ENCODE data around the gene JSRP1. TPM values are rescaled to one million over a fixed set of nuclear protein-coding genes. Genes with fewer than 3 reads are reported as not detected.

JSRP1 gene
- total and polyA plus RNA-seq, 4 donors: 0.25 to 0.45 (median 0.39) TPM; not detected in 1

DNA sequence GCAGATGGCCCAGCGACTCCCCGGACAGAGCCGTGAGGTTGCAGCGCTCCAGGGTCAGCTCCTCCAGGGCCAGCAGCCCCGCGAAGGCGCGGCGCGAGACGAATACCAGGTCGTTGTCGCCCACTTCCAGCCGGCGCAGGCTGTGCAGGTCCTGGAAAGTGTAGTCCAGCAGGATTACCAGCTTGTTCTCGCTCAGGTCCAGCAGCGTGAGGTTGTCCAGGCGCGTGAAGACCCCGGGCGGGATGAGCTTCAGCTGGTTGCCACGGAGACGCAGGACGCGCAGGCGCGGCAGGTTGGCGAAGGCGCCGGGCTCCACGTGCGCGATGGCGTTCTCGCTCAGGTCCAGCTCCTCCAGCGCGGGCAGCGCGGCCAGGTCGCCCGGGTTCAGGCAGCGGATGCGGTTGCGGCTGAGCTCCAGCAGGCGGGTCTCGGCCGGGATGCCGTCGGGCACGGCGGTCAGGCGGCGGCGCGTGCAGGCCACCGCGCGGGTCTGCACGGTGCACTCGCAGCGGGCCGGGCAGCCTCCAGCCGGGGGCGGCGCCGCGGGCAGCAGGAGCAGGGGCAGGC, 35.1 kb upstream of the JSRP1 start:
- H3K9me3 ChIP-seq (ENCODE audit: control insufficient read depth in 4 of 4, low read length in 3 of 4): no peaks in the 10 kb centered on the region
- no peaks in the 10 kb centered on the region for H3K36me3 ChIP-seq (ENCODE audit: control insufficient read depth in 4 of 4, insufficient read depth in 3 of 4, low read depth in 1 of 4, low read length in 3 of 4)
- no peak for DNase-seq (ENCODE audit: low spot score)
- WGBS: 12% methylated on average over 67 of the region's 67 CpGs
- no peak overlapping the region for H3K27ac ChIP-seq (ENCODE audit: low read depth in 1 of 2, low read length in 2 of 2)
- H3K9ac ChIP-seq (ENCODE audit: low read depth in 1 of 2, low read length in 2 of 2): no peak overlapping the region
- peak overlapping the region in 1 of 3 donors; percentile 42 for H3K4me3 ChIP-seq (ENCODE audit: low read depth in 1 of 3, low read length in 3 of 3)
- H3K4me1 ChIP-seq (ENCODE audit: control insufficient read depth in 4 of 4, insufficient read depth in 4 of 4, low read length in 3 of 4): peaks cover 0 to 20% (median 11%) of the 10 kb centered on the region in 4 donors
- TF ChIP-seq, protein P1, sequence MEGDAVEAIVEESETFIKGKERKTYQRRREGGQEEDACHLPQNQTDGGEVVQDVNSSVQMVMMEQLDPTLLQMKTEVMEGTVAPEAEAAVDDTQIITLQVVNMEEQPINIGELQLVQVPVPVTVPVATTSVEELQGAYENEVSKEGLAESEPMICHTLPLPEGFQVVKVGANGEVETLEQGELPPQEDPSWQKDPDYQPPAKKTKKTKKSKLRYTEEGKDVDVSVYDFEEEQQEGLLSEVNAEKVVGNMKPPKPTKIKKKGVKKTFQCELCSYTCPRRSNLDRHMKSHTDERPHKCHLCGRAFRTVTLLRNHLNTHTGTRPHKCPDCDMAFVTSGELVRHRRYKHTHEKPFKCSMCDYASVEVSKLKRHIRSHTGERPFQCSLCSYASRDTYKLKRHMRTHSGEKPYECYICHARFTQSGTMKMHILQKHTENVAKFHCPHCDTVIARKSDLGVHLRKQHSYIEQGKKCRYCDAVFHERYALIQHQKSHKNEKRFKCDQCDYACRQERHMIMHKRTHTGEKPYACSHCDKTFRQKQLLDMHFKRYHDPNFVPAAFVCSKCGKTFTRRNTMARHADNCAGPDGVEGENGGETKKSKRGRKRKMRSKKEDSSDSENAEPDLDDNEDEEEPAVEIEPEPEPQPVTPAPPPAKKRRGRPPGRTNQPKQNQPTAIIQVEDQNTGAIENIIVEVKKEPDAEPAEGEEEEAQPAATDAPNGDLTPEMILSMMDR (IDR thresholded peaks at IDR 0.05; ENCODE audit: low read depth, low read length, missing input control): no peak
- TF ChIP-seq, protein P2, sequence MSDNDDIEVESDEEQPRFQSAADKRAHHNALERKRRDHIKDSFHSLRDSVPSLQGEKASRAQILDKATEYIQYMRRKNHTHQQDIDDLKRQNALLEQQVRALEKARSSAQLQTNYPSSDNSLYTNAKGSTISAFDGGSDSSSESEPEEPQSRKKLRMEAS (IDR thresholded peaks at IDR 0.05): no peak
- TF ChIP-seq, protein P3, sequence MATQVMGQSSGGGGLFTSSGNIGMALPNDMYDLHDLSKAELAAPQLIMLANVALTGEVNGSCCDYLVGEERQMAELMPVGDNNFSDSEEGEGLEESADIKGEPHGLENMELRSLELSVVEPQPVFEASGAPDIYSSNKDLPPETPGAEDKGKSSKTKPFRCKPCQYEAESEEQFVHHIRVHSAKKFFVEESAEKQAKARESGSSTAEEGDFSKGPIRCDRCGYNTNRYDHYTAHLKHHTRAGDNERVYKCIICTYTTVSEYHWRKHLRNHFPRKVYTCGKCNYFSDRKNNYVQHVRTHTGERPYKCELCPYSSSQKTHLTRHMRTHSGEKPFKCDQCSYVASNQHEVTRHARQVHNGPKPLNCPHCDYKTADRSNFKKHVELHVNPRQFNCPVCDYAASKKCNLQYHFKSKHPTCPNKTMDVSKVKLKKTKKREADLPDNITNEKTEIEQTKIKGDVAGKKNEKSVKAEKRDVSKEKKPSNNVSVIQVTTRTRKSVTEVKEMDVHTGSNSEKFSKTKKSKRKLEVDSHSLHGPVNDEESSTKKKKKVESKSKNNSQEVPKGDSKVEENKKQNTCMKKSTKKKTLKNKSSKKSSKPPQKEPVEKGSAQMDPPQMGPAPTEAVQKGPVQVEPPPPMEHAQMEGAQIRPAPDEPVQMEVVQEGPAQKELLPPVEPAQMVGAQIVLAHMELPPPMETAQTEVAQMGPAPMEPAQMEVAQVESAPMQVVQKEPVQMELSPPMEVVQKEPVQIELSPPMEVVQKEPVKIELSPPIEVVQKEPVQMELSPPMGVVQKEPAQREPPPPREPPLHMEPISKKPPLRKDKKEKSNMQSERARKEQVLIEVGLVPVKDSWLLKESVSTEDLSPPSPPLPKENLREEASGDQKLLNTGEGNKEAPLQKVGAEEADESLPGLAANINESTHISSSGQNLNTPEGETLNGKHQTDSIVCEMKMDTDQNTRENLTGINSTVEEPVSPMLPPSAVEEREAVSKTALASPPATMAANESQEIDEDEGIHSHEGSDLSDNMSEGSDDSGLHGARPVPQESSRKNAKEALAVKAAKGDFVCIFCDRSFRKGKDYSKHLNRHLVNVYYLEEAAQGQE (IDR thresholded peaks at IDR 0.05): no peak
- TF ChIP-seq HNF4G (IDR thresholded peaks at IDR 0.05): no peak
- H3K27me3 ChIP-seq (ENCODE audit: control insufficient read depth in 4 of 4, insufficient read depth in 4 of 4, low read length in 3 of 4): peaks cover 0 to 3% (median 0%) of the 10 kb centered on the region in 4 donors

DNA sequence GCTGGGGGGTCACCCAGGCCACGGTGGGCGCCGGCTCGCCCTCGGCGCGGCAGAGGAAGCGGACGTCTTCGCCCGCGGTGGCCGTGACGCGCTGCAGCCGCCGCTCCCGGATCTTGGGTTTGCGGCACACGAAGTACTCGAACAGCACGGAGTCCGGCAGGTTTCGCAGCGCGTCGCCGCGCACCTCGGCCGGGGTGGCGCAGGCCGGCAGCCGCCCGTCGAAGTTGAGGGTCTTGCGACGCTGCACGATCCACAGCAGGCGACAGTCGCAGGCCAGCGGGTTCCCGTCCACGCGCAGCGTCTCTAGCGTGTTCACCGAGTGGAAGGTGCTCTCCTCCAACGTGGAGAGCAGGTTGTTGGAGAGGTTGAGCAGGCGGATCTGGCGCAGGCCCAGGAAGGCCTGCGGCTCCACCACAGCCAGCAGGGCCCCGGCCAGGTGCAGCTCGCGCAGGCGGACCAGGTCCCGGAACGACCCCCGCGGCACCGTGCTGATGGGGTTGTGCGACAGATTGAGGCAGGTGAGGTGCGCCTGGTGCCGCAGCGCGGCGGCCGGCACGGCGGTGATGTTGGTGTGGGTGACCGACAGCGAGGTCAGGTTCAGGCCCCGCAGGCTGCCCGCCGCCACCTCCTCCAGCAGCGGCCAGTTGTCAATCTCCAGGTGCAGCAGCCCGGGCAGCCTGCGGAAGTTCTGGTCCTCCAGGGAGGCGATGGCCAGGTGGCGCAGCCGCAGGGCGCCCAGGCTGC, 34.4 kb upstream of the JSRP1 start:
- DNase-seq (ENCODE audit: low spot score): no peak
- TF ChIP-seq FOXA2 (IDR thresholded peaks at IDR 0.05) (no peak), TAF1 (conservative IDR thresholded peaks at IDR 0.05) (no peak)
- 4% methylated on average over 82 of the region's 82 CpGs for WGBS
- Histone ChIP-seq H3K27me3 (ENCODE audit: control insufficient read depth in 4 of 4, insufficient read depth in 4 of 4, low read length in 3 of 4) (peaks cover 0 to 3% (median 0%) of the 10 kb centered on the region in 4 donors), H3K4me1 (ENCODE audit: control insufficient read depth in 4 of 4, insufficient read depth in 4 of 4, low read length in 3 of 4) (peaks cover 0 to 20% (median 11%) of the 10 kb centered on the region in 4 donors), H3K36me3 (ENCODE audit: control insufficient read depth in 4 of 4, insufficient read depth in 3 of 4, low read depth in 1 of 4, low read length in 3 of 4) (no peaks in the 10 kb centered on the region), H3K9ac (ENCODE audit: low read depth in 1 of 2, low read length in 2 of 2) (no peak overlapping the region), H3K27ac (ENCODE audit: low read depth in 1 of 2, low read length in 2 of 2) (peak overlapping the region; percentile 50 to 61), H3K4me3 (ENCODE audit: low read depth in 1 of 3, low read length in 3 of 3) (peak overlapping the region in 2 of 3 donors; percentile 28 to 42), H3K9me3 (ENCODE audit: control insufficient read depth in 4 of 4, low read length in 3 of 4) (no peaks in the 10 kb centered on the region)

DNA sequence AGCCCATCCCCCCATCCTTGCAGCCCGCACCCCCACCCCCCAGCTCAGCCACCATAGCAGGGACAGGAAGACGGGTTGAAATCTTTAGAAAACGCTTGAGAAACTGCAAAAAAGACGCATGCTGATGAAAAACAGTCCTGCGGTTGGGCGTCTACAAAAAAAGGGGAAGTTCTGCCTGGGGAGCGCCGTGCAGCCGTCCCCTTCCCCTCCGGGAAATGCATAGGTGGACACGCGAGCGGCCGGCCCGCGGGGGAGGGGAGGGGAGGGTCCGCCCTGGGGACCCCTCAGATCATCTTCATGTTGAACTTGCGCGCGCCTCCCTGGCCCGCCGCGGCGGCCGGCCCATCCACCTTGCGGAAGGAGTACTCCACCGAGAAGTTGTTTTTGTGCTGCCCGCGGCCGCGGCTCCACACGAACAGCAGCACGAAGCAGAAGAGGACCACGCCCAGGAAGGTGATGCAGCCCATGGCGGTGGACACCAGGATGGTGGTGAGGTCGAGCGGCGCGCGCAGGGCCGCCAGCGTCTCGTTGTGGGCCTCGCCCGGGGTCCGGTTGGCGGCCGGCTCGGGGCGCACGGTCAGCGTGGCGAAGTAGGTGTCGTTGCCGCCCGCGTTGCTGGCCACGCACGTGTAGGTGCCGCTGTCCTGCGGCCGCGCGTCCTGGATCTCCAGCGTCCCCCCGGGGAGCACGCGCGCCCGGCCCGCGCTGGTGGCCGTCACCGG, 33.7 kb upstream of the JSRP1 start:
- H3K4me3 ChIP-seq (ENCODE audit: low read depth in 1 of 3, low read length in 3 of 3): peak overlapping the region in 2 of 3 donors; percentile 16 to 42
- H3K9me3 ChIP-seq (ENCODE audit: control insufficient read depth in 4 of 4, low read length in 3 of 4): no peaks in the 10 kb centered on the region
- H3K9ac ChIP-seq (ENCODE audit: low read depth in 1 of 2, low read length in 2 of 2): no peak overlapping the region
- DNase-seq (ENCODE audit: low spot score): no peak
- peaks cover 0 to 20% (median 11%) of the 10 kb centered on the region in 4 donors for H3K4me1 ChIP-seq (ENCODE audit: control insufficient read depth in 4 of 4, insufficient read depth in 4 of 4, low read length in 3 of 4)
- H3K36me3 ChIP-seq (ENCODE audit: control insufficient read depth in 4 of 4, insufficient read depth in 3 of 4, low read depth in 1 of 4, low read length in 3 of 4): no peaks in the 10 kb centered on the region
- 3% methylated on average over 74 of the region's 74 CpGs for WGBS
- H3K27ac ChIP-seq (ENCODE audit: low read depth in 1 of 2, low read length in 2 of 2): peak overlapping the region; percentile 50 to 61
- H3K27me3 ChIP-seq (ENCODE audit: control insufficient read depth in 4 of 4, insufficient read depth in 4 of 4, low read length in 3 of 4): peaks cover 0 to 3% (median 0%) of the 10 kb centered on the region in 4 donors
- TF ChIP-seq GABPA (IDR thresholded peaks at IDR 0.05 in 1 of 2, conservative IDR thresholded peaks at IDR 0.05 in 1 of 2) (no peak), RXRA (IDR thresholded peaks at IDR 0.05) (no peak), JUND (IDR thresholded peaks at IDR 0.05) (no peak), SP1 (IDR thresholded peaks at IDR 0.05) (no peak), TAF1 (conservative IDR thresholded peaks at IDR 0.05) (no peak), EGR1 (IDR thresholded peaks at IDR 0.05; ENCODE audit: low read depth in 2 of 2) (no peak), FOXA1 (IDR thresholded peaks at IDR 0.05) (no peak), HNF4A (conservative IDR thresholded peaks at IDR 0.05) (no peak), YY1 (IDR thresholded peaks at IDR 0.05) (no peak)
- TF ChIP-seq, protein P2 (IDR thresholded peaks at IDR 0.05): no peak
- TF ChIP-seq, protein P3 (IDR thresholded peaks at IDR 0.05): no peak
- TF ChIP-seq, protein P4, sequence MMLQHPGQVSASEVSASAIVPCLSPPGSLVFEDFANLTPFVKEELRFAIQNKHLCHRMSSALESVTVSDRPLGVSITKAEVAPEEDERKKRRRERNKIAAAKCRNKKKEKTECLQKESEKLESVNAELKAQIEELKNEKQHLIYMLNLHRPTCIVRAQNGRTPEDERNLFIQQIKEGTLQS (IDR thresholded peaks at IDR 0.05): no peak
